SW 1271 (cell line): ENCODE data around the gene DTX3.
"Not testable (repeated sequence)": the region's sequence is repeated elsewhere in the genome, so short reads cannot be mapped to it uniquely, and the experiment has no call there.

Experiments used
- DNase-seq, 2 experiments: peaks; one replicate each; lab custom pipeline; 2025; lab: John Stamatoyannopoulos, UW

The DTX3 gene

DNA sequence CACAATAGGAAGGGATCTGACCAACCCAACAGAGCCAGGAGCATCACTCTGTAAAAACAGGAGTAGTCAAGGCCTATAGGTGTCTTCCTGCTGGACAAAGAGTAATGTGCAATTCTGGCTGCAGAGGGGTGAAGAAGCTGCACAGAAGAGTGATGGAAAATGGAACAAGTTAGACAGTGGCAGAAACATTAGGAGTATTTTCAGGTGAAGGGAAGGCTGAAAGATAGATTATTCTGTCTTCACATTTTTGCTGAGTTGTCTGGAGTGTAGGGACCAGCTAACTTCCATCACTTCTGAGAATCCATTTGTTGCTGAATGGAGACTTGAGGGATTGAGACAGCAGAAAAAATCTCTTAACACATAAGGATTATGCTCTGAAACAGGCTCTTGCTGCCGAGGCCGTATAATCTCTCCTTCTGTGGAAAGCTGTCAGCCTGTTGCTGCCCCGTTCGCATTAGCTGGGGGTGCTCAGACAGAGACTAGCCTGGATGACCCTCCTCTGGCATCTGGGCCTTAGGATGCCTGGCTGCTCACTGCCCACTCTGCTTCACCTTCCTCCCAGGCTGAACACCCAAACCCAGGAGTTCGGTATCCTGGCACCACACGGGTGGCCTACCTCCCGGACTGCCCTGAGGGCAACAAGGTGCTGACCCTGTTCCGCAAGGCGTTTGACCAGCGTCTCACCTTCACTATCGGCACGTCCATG lies 3.5 kb downstream of the DTX3 start:
- no peak for DNase-seq

DNA sequence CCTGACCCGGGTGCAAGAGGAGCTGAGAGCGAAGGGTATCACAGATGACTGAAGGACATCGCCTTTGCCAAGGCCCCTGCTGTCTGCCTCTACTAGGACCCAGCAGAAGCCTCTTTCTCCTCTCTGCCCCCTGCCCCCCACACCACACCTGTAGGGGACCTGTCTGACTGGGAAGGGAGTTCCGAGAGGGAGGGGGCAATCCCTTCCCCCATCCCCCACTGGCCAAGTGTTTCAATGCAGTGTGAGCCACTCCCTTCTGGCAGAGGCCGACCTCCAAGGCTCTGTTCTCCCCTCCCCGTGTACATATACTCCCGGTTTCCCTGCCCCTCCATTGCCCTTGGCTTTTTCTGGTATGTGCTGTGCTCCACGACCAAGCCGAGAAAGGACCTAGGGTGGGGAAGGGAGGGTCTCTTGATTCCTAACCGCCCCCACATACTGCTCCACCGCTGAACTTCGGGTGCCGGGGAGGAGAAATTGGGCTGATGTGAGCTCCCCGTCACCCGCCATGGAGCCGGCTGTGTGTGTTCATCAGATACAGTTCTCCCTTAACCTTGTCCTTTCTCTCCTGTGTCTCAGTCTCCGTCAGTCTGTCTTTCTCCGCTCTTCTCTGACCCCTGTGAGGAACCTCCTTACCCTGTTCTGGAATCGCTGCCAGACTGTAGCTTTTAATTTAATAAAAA lies 4.6 kb downstream of the DTX3 start:
- DNase-seq, result no peak

DNA sequence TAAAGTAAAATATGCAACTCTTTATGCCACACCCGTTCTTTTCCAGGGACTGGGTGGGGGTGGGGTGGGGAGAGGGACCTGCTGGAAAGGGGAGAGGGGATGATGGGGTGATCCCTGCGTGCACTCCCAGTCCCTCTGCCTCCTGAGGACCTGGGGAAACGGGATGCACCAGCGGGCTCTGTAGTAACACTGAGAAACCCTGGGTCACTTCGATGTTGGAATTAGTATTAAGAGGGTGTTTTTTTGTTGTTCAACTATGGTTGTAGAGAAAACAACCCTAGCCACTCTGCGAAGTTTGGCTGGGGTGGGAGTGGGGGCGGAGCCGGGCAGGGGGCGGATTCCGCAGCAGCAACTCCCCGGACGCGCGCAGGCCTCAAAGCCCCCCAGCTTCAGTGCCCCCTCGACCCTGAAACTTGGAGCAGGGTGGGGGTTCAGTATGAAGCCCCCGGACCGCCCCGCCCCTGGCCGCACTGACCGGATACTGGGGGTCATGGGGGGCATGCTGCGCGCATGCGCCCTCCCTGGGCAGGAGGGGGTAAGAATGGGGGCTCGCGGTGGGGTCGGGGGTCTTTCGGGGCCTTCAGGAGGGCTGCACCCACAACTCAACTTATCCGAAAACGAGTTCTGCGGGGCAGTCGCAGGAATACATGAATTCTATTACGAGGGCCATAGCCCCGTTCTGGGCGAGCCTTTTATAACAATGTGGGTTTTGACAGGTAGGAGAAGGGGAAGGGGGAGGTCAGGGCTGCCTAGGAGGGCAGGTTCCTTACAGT lies 5.3 kb downstream of the DTX3 start:
- no peak for DNase-seq

DNA sequence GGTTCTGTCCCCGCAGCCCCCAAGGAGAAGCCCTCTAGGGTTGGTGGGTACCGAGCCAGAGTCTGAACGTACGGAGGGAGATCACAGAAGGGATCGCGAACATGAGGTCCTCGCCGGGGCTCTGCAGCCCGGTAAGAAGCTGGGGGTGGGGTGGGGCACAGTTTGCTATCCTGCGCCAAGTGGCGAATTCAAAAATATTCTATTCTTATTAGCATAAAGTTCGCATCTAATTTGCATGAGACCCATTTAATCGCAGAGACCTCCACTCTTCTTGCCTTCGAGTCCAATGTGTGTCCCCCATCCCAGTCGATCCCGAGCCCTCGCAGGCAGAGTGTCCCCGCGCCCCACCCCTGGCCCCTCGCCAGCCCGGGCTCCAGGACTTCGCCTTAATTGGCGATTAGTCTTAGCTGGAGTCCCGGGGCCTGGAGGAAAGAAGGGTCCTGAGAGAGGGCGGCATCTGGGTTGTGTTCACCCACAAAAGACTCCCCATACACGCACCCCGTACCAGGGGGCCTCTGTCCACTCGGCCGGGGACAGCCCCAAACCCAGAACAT lies 6.0 kb downstream of the DTX3 start:
- no peak for DNase-seq

DNA sequence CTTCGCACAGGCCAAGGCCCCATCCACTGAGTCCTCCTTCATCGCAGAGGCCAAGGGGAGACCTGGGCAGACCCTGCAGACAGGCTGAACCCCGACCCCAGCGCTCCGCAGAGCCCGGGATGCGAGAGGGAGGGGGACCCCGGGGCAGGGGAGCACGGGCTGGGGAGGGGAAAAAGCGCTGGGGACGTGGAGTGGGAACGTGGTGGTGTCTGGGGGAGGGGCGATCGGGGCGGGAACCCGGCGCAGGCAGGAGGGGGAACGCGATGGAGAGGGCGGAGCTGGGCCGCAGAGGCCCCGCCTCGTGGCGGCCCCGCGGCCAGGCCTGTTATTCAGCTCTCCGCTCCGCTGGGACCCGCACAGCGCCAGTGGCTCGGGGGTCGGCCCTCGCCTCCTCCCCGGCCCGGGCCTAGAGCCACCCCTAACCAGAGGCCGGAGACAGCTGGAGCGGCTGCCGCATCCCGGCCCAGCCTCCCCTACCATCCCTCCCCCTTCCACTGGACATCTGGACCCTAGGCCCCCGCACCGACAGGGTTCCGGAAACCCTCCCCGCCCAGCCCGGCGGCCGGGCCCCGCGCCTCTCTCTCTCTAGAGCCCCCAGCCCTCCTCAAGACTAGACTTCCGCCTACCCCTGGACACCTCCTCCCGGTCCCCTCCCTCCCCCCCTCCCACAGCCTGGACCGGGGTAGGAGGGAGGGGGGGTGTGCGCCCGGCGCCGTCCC lies 6.6 kb downstream of the DTX3 start, which contains the start of gene ARHGEF25:
Gene ARHGEF25, plus strand, starts transcription at position 328 of the 719 bp plus-strand sequence. CDS start 460 bp downstream, outside the sequence.
- peak in 1 of 2 experiments; percentile 45 for DNase-seq

DNA sequence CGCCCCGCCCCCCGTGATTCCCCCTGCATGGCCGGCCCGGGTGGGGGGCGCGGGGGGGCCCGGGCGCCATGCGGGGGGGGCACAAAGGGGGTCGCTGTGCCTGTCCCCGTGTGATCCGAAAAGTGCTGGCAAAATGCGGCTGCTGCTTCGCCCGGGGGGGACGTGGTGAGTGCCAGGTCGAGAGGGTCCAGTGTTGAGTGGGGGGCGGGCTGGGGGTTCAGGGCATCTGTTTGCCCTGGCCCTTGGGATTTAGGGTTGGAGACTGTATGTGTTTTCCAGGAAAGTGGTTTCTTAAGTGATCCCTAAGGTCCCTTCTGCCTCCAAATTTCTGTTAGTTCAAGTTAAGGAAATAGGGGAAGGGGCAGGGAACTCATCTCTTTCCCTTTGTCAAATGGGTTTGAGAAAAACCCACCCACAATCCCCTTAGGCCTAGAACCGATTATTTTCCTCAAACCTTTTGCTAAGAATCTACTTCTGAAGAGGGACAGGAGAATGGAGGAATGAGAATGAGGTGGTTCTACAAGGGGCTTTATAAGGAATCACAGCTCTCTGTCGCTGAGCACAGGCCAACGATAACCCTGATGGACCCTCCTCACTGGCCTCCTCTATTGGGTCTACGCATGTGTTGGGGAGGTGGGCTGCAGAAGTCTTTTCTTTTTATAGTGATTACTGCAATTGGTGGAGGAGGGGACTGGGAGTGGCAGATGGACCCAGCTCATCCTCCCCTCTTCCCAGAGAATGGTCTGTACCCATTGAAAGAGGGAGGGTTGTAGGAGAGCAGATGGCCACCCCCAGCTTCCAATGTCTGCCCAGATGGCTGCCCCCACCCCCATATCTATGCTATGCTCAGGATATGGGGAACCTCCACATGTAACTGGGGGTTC lies 7.4 kb downstream of the DTX3 start:
- no peak for DNase-seq

DNA sequence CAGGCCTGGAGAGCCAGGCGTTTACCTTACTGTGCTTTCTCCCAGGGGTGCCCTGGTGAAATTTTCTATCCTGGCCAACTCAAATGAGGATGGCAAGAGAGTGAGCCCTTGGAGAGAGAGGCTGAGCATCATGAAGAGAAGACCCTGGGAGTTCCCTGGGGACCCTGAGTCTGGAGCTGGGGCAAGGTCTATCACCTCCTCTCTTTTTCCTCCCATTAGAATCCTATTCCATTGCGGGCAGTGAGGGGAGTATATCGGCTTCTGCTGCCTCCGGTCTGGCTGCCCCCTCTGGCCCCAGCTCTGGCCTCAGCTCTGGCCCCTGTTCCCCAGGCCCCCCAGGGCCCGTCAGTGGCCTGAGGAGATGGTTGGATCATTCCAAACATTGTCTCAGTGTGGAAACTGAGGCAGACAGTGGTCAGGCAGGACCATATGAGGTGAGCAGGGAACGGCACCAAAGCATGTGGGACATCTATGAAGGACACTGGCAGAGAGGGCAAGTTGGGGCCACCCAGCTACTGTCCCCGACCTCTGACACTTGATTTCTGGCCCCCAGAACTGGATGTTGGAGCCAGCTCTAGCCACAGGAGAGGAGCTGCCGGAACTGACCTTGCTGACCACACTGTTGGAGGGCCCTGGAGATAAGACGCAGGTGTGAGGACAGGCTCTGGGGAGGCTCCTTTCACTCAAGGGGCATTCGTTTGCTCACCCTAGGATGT lies 8.2 kb downstream of the DTX3 start:
- no peak for DNase-seq

DNA sequence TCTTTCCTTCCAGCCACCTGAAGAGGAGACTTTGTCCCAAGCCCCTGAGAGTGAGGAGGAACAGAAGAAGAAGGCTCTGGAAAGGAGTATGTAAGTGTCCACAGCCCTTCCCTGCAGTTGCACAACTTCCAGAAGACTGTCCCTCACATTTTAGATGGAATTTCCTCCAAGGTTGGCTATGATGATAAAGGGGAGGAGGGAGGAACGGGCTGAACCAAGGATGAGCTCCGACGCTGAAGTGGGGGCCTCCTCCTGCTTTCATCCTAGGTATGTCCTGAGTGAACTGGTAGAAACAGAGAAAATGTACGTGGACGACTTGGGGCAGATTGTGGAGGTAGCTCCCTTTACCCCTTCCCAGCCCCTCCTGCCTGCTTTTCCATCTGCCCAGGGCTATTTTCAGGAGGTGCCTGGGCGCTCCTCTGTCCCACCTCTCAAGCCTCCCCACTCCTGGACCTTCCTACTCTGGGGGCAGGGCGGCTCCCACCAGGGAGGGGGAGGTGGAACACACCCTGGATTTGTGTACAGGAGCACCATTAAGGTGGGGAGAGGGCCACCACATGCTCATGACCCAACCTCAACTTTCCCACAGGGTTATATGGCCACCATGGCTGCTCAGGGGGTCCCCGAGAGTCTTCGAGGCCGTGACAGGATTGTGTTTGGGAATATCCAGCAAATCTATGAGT lies 8.9 kb downstream of the DTX3 start:
- DNase-seq, result no peak

DNA sequence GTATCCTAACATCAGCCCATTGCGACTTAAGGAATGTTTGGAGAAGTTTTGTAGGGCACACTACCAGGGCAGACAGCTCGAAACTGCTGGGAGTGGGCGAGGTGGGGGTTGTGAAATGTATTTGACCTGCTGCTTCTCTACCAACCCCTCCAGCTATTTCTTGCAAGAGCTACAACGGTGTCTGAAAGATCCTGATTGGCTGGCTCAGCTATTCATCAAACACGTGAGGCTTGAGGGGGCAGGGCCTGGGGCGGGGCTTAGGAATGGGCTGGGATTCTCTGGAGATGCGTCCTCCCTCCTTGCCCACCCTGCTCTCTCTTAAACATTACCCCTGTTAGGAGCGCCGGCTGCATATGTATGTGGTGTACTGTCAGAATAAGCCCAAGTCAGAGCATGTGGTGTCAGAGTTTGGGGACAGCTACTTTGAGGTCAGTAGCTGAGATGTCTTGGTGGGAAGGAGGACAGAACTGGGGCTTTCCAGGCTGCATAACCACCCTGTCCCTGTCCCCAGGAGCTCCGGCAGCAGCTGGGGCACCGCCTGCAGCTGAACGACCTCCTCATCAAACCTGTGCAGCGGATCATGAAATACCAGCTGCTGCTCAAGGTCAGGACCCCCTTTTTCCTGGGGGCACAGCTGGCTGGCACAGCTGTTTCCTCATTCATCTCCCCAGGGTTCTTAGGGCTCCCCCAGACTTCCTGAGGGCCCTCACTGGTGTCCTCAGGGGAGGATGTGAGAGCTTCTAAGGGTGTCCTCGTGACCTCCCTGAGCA lies 9.7 kb downstream of the DTX3 start:
- no peak for DNase-seq

DNA sequence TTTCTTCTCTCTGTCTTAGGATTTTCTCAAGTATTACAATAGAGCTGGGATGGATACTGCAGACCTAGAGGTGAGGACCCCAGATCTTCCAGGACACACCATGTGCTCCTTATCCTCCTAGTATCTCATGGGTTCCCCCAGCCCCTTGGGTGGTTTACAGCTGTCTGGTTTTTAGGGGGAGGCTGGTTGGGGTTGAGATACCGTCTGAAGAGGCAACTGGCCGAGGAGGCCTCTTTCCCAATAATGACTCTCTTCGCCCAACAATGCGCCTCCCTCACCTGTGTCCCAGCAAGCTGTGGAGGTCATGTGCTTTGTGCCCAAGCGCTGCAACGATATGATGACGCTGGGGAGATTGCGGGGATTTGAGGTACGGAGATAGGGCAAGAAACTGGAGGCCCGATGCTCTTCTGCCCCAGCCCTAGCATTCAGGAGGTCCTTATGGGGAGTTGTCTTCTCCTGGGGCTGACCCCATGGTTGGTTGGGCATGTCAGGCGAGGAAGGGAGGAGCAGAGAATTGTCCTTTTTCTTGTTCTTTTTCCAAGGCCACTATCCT lies 10.4 kb downstream of the DTX3 start:
- DNase-seq, result no peak

DNA sequence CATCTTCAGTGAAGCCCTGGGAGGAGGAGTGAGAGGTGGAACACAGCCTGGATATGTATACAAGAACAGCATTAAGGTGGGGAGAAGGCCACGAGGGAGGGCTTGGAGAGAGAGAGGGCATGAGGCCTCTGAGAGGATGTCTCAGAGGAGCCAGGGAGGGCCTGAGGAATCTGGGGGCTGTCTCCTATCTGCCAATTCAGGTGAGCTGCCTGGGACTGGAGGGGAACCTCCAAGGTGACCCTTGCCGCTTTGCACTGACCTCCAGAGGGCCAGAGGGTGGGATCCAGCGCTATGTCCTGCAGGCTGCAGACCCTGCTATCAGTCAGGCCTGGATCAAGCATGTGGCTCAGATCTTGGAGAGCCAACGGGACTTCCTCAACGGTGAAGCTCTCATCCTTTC lies 11.0 kb downstream of the DTX3 start:
- DNase-seq, result no peak

DNA sequence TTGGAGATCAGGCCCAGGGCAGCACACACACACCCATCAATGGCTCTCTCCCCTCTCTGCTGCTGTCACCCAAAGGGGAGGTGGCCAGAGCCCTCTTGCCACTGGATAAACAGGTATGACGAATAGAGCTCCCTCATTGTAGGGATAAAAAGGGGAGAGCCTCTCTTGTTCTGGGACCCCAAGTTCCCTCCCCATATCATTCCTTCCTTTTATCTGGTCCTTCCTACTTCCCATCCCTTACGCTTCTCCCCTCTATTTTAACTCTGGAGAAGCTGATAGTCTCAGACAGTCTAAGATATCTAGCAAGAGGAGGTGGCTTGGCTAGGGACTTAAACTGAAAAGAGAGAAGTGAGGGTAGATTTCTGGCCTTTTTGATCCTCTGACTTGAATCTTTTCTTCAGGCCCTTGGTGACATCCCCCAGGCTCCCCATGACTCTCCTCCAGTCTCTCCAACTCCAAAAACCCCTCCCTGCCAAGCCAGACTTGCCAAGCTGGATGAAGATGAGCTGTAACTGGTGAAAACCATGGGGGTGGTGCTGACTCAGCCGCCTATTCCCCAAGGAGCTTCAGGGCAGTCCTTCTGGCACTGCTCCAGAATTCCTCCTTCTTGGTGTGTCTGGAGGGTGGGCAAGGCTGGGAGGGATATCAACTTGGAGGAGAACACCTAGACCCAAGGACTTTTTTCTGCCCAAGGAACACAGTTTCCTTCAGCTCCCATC lies 11.9 kb downstream of the DTX3 start:
- no peak for DNase-seq

DNA sequence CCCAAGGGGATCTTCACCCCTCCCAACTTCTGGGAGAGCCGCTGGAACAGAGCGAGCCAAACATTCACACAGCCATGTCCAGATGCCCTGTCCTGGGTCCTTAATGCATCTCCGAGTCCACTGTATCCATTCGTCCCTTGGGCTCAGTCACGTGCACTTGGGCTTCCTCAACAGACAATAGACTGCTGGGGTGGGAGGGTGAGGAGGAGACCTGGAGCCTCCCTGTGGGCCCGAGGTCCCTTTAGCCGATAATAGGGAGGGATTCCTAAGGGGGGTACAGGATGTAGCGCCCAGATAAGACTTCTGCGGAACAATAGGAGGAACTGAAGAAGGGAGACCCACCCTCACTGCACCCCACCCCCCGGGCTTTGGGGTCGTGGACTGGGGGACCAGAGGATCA lies 13.3 kb downstream of the DTX3 start:
- no peak for DNase-seq

DNA sequence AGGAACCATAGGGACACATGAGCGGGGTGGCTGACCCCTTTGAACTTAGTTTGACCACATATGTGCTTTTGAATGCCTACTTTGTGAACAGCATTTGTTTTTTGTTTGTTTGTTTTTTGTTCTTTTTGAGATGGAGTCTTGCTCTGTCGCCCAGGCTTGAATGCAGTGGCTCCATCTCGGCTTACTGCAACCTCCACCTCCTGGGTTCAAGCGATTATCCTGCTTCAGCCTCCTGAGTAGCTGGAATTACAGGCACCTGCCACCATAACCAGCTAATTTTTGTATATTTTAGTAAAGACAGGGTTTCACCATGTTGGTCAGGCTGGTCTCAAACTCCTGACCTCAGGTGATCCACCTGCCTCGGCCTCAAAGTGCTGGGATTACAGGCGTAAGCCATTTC lies 13.8 kb downstream of the DTX3 start:
- not testable (repeated sequence) for DNase-seq

DNA sequence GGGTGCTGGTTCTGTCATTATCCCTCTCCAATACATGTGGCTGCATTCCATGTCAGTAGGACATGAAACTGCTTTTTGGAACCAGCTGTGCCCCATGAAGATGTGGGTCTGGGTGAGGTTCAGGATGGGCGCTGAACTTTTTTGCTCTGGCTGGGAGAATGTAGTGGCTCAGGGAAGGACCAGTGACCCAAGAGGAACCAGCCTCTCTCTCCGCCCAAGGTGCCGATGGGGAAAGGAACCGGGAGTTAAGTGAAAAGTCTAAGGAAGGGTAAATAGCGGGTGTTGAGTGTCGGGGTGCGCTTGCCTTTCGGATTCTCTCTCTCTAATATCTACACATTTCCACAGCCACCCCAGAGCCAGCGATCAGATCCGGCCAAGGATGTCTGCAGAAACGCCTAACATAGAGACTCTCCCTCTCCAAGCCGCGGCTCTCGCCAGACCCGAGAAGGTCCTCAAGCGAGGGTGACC lies 14.4 kb downstream of the DTX3 start:
- DNase-seq, result no peak

DNA sequence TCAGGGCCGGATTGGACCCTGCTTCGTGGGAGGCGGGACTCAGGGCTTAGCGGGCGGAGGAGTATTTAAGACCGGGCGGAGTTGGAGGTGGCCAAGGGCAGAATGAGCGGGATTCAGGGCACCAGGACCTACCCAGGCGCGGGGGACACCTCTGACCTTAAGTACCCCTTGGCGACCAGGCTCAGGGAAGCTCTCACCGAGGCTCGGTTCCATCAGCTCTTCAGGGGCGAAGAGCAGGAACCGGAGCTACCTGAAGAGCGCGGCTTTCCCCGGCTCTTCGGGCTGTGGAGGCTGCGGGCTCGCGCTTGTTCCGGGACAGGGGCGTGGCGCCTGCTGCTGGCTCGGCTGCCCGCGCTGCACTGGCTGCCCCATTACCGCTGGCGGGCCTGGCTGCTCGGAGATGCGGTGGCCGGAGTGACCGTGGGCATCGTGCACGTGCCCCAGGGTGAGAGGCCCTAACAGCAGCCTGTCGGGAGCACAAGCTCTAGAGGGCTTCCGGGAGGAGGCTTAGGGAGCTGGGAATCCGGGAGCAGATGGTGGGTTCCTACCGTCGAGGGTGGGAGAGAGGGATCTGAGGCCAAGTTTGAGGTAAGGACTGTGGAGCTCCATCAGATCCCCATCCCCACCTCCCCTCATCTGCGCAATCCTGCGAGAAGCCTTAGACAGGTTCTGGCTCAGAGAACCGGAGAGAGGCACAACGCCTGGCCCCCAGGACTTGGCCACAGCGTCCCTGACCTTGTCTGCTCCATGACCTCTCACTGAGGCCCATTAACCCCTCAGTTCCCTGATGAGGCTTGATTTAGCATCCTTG lies 15.0 kb downstream of the DTX3 start:
- DNase-seq, result no peak
